Colonic mucosa (tissue), 4 donors: ENCODE results near the gene ANO1. TPM values are rescaled to one million over a fixed set of nuclear protein-coding genes. Genes with fewer than 3 reads are reported as not detected.

ENCODE experiments used
- DNase-seq: peaks from one replicate; pipeline ENCODE4 v3.0.0-alpha.2; 2020
- H3K27ac ChIP-seq: fragments of 200-600 bp; one replicate; pipeline ENCODE4 v1.8.0; 2021
- H3K27me3 ChIP-seq: fragments of 200-600 bp; one replicate; pipeline ENCODE4 v1.8.0; 2021
- H3K36me3 ChIP-seq: fragments of 200-600 bp; one replicate; pipeline ENCODE4 v1.8.0; 2021
- H3K4me1 ChIP-seq: fragments of 200-600 bp; one replicate; pipeline ENCODE4 v1.8.0; 2021; ENCODE audit warnings: mild to moderate bottlenecking
- H3K4me3 ChIP-seq: fragments of 200-600 bp; one replicate; pipeline ENCODE4 v1.8.0; 2021
- H3K9ac ChIP-seq, 2 donors: one replicate each; pipeline ENCODE4 v1.7.0; 2013; ENCODE audit warnings: control low read depth in 2 of 2, low read depth in 2 of 2, low read length in 2 of 2
- H3K9me3 ChIP-seq: fragments of 200-600 bp; one replicate; pipeline ENCODE4 v1.8.0; 2021
- CTCF ChIP-seq: fragments of 200-600 bp; IDR thresholded peaks from one replicate; pipeline ENCODE4 v1.8.0; 2022; ENCODE audit warnings: antibody characterized with exemption, mild to moderate bottlenecking
- intact Hi-C: fragments of 100-400 bp; cut with DNase I; formaldehyde crosslinking; loops from one replicate; pipeline ENCODE4 v1.14.1; 2022
- total RNA-seq, 2 donors: library from RNA; stranded (reverse); fragmentation: NEBNext Ultra II Directional in 1 of 2; extraction: Animal tissue kit (Norgen Biotek cat#: 25700) in 1 of 2; gene quantifications; one replicate each; pipeline ENCODE4 v1.2.1, GENCODE V29; 2021
- donor health status: healthy.
- donor health status: DM: no; HTN: no; CAD: no.
- donor health status: DM: no; HTN: no; CAD: no.

Gene ANO1
- total RNA-seq, 2 donors from 2014 or later = 8.3 to 16.4 TPM

GRCh38 chr11:70123711-70124110 is 45.6 kb downstream of the ANO1 start:
- no peaks in the 10 kb centered on the region for H3K27me3 ChIP-seq
- H3K9me3 ChIP-seq = no peaks in the 10 kb centered on the region
- no peak for TF ChIP-seq CTCF
- no peak for DNase-seq
- H3K9ac ChIP-seq = no peak overlapping the region
- H3K4me3 ChIP-seq = no peak overlapping the region
- H3K27ac ChIP-seq = no peak overlapping the region
- no peaks in the 10 kb centered on the region for H3K36me3 ChIP-seq
- intact Hi-C loops = no loop called here
- H3K4me1 ChIP-seq = no peaks in the 10 kb centered on the region

- no peak overlapping the region for H3K4me3 ChIP-seq
- intact Hi-C loops = no loop called here
- no peak for TF ChIP-seq CTCF
- DNase-seq = no peak
- no peaks in the 10 kb centered on the region for H3K27me3 ChIP-seq
- no peaks in the 10 kb centered on the region for H3K36me3 ChIP-seq
- no peaks in the 10 kb centered on the region for H3K4me1 ChIP-seq
- H3K9ac ChIP-seq = no peak overlapping the region
- no peak overlapping the region for H3K27ac ChIP-seq
- H3K9me3 ChIP-seq = no peaks in the 10 kb centered on the region
Observed at GRCh38 chr11:70124321-70125000, 46.3 kb downstream of the ANO1 start.

- no peaks in the 10 kb centered on the region for H3K27me3 ChIP-seq
- no peaks in the 10 kb centered on the region for H3K9me3 ChIP-seq
- H3K36me3 ChIP-seq = no peaks in the 10 kb centered on the region
- no peak overlapping the region for H3K4me3 ChIP-seq
- no peak overlapping the region for H3K27ac ChIP-seq
- H3K9ac ChIP-seq = no peak overlapping the region
- TF ChIP-seq CTCF = no peak
- no peak for DNase-seq
- H3K4me1 ChIP-seq = no peaks in the 10 kb centered on the region
- intact Hi-C loops = no loop called here
Observed at GRCh38 chr11:70126494-70126893, 48.4 kb downstream of the ANO1 start.

GRCh38 chr11:70127653-70128434 is 49.7 kb downstream of the ANO1 start:
- H3K9ac ChIP-seq = no peak overlapping the region
- intact Hi-C loops = no loop called here
- no peaks in the 10 kb centered on the region for H3K9me3 ChIP-seq
- no peak for DNase-seq
- H3K4me1 ChIP-seq = no peaks in the 10 kb centered on the region
- no peaks in the 10 kb centered on the region for H3K27me3 ChIP-seq
- H3K4me3 ChIP-seq = no peak overlapping the region
- H3K27ac ChIP-seq = no peak overlapping the region
- H3K36me3 ChIP-seq = no peaks in the 10 kb centered on the region
- TF ChIP-seq CTCF = no peak

GRCh38 chr11:70128435-70128906 is 50.4 kb downstream of the ANO1 start:
- no peak overlapping the region for H3K4me3 ChIP-seq
- no peaks in the 10 kb centered on the region for H3K27me3 ChIP-seq
- H3K9ac ChIP-seq = no peak overlapping the region
- intact Hi-C loops = no loop called here
- DNase-seq = no peak
- H3K36me3 ChIP-seq = no peaks in the 10 kb centered on the region
- TF ChIP-seq CTCF = no peak
- H3K9me3 ChIP-seq = no peaks in the 10 kb centered on the region
- H3K4me1 ChIP-seq = no peaks in the 10 kb centered on the region
- H3K27ac ChIP-seq = no peak overlapping the region
